Esophagus squamous epithelium (tissue), 5 donors: ENCODE data around the gene ERCC4. TPM values are rescaled to one million over a fixed set of nuclear protein-coding genes. Genes with fewer than 3 reads are reported as not detected.
A peak's percentile ranks its signal among the peaks of the same experiment; 100 is the strongest.

Experiments used
- DNase-seq: peaks from one replicate; lab custom pipeline; 2025; lab: John Stamatoyannopoulos, UW
- H3K27ac ChIP-seq, 4 donors: fragments of 200-600 bp; sonication (generic); one replicate each; pipeline ENCODE4 v1.5.1; 2016 to 2019; ENCODE audit warnings: mild to moderate bottlenecking in 1 of 4
- H3K27me3 ChIP-seq, 4 donors: fragments of 200-600 bp; sonication (generic); 1 replicate in 3 of 4; 2 replicates in 1 of 4; pipeline versions ENCODE4 v1.5.1 to v1.6.0; 2017 to 2021; ENCODE audit warnings: antibody characterized with exemption in 1 of 4
- H3K36me3 ChIP-seq, 3 donors: fragments of 200-600 bp; sonication (generic); one replicate each; pipeline ENCODE4 v1.5.1; 2016 to 2019
- H3K4me1 ChIP-seq, 3 donors: fragments of 200-600 bp; sonication (generic); one replicate each; pipeline ENCODE4 v1.5.1; 2017 to 2019
- H3K4me3 ChIP-seq, 4 donors: fragments of 200-600 bp; sonication (generic); 1 replicate in 3 of 4; 2 replicates in 1 of 4; pipeline ENCODE4 v1.5.1; 2016 to 2019; ENCODE audit warnings: mild to moderate bottlenecking in 2 of 4, moderate library complexity in 1 of 4
- H3K9me3 ChIP-seq, 3 donors: fragments of 200-600 bp; sonication (generic); one replicate each; pipeline ENCODE4 v1.5.1; 2016 to 2019
- POLR2A ChIP-seq, 4 donors: fragments of 450-650 bp; IDR thresholded peaks; one replicate each; pipeline ENCODE4 v1.6.1; 2017; ENCODE audit warnings: antibody characterized with exemption in 4 of 4, mild to moderate bottlenecking in 4 of 4, moderate library complexity in 3 of 4
- WGBS, 2 donors: methylation state at CpG; one replicate each; pipeline ENCODE4 v1.1.5; 2018; 5-methylcytosine and 5-hydroxymethylcytosine counted together
- intact Hi-C: fragments of 100-400 bp; cut with DNase I; formaldehyde crosslinking; loops from one replicate; pipeline ENCODE4 v1.15.0; 2022
- total RNA-seq, 4 donors: library from RNA; depleted of rRNA; stranded (reverse); fragments of >200 nt; gene quantifications; one replicate each; pipeline ENCODE4 v1.1.0, GENCODE V29; 2016
- TF ChIP-seq, protein P1 (sequence below), 6 experiments: fragments of 450-650 bp in 4 of 6; fragments of 200-600 bp in 2 of 6; sonication (generic) in 2 of 6; IDR thresholded peaks; one replicate each; pipeline ENCODE4 v1.5.1; 2016 to 2019; ENCODE audit warnings: antibody characterized with exemption in 6 of 6, mild to moderate bottlenecking in 4 of 6, moderate library complexity in 4 of 6
- donor health status: DM: yes; HTN: yes; CAD: no.

Gene ERCC4
- total RNA-seq, 4 donors from 2014 or later: 4.4 to 8.2 (median 4.8) TPM

DNA sequence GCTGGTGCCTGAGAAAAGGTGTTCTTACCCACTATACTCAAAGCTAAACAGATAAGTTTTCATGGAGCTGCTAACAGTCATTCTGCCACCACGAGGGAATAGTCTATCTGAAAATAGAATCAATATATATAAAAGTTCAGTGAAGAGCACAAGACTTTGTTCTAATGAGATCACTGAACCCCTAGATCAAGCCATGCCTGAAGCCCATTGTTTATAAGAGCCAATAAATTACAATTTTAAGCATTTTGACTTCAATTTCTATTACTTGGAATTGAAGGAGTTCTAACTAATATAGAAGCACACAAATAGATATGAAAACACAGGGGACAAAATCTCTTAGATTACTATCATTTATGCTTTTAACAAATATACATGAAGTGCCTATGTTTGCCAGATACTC is 24.4 kb upstream of the ERCC4 start:
- H3K36me3 ChIP-seq: no peaks in the 10 kb centered on the region
- H3K4me1 ChIP-seq: no peaks in the 10 kb centered on the region
- 71 to 77% methylated on average over 1 of the region's 1 CpG for WGBS, 2 donors
- no peak overlapping the region for H3K4me3 ChIP-seq
- no peak for DNase-seq
- TF ChIP-seq, protein P1, sequence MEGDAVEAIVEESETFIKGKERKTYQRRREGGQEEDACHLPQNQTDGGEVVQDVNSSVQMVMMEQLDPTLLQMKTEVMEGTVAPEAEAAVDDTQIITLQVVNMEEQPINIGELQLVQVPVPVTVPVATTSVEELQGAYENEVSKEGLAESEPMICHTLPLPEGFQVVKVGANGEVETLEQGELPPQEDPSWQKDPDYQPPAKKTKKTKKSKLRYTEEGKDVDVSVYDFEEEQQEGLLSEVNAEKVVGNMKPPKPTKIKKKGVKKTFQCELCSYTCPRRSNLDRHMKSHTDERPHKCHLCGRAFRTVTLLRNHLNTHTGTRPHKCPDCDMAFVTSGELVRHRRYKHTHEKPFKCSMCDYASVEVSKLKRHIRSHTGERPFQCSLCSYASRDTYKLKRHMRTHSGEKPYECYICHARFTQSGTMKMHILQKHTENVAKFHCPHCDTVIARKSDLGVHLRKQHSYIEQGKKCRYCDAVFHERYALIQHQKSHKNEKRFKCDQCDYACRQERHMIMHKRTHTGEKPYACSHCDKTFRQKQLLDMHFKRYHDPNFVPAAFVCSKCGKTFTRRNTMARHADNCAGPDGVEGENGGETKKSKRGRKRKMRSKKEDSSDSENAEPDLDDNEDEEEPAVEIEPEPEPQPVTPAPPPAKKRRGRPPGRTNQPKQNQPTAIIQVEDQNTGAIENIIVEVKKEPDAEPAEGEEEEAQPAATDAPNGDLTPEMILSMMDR (IDR thresholded peaks at IDR 0.05): no peak
- TF ChIP-seq POLR2A (IDR thresholded peaks at IDR 0.05): no peak
- no peak overlapping the region for H3K27ac ChIP-seq
- no peaks in the 10 kb centered on the region for H3K9me3 ChIP-seq
- intact Hi-C loops: no loop called here
- H3K27me3 ChIP-seq: peaks cover 0 to 5% (median 0%) of the 10 kb centered on the region in 4 donors

DNA sequence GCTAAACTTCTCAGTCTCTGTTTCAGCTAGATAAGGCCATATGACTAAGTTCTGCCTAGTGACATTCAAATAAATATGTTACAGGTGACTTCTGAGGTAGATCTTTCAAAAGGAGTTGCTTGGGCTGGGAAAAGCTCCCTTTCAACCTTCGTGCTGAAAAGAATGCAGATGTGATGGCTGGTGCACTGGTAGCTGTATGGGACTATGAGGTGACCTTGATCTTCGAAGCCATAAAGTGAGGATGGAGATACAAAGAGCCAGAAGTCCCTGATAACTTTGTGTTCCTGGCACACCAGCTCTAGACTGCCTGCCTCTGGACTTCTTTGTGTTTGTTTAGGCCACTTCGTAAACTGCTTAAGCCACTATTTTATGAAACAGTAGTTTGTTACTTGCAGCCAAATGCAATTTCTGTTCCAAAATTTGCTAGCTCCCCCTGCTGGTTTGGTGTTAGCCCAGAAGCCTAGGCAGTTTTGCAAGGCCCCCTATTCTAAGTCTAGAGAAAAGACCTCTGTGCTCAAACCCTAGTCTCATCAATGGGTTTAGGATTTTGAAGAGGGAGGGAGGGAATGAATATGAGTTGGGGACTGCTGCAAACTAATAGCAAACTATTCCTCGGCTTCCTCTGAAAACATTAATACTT is 23.3 kb upstream of the ERCC4 start:
- no peaks in the 10 kb centered on the region for H3K9me3 ChIP-seq
- no peak overlapping the region for H3K4me3 ChIP-seq
- no peaks in the 10 kb centered on the region for H3K36me3 ChIP-seq
- no peaks in the 10 kb centered on the region for H3K4me1 ChIP-seq
- no peak for TF ChIP-seq POLR2A (IDR thresholded peaks at IDR 0.05)
- TF ChIP-seq, protein P1 (IDR thresholded peaks at IDR 0.05): peak in 2 of 6 experiments; percentile 5 to 9
- intact Hi-C loops: no loop called here
- no peak for DNase-seq
- no peak overlapping the region for H3K27ac ChIP-seq
- 65 to 66% methylated on average over 4 of the region's 4 CpGs for WGBS, 2 donors
- H3K27me3 ChIP-seq: no peaks in the 10 kb centered on the region

DNA sequence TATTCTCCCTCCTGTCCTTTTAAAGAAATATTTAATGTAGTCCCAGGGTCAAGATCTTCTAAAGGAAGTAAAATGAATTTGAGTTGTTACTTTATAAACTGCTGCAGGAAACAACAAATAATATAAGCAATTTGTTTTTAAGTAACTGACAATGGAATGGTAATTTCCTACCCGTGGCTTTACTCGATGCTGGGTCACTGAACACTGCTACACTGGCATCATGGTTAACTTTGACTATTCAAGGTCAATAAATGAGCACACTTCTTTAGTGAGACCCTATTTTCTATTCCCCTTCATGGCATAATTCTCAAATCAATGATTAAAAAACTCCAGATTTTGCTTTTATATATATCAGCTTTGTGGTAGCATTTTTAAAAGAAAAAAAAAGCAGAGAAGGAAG is 22.1 kb upstream of the ERCC4 start:
- intact Hi-C loops: no loop called here
- no peaks in the 10 kb centered on the region for H3K36me3 ChIP-seq
- H3K9me3 ChIP-seq: no peaks in the 10 kb centered on the region
- peak overlapping the region in 1 of 4 donors; percentile 1 for H3K27ac ChIP-seq
- no peak overlapping the region for H3K4me3 ChIP-seq
- H3K27me3 ChIP-seq: no peaks in the 10 kb centered on the region
- 62 to 68% methylated on average over 2 of the region's 2 CpGs for WGBS, 2 donors
- H3K4me1 ChIP-seq: peaks cover 0 to 4% (median 0%) of the 10 kb centered on the region in 3 donors
- DNase-seq: no peak
- TF ChIP-seq, protein P1 (IDR thresholded peaks at IDR 0.05): no peak
- TF ChIP-seq POLR2A (IDR thresholded peaks at IDR 0.05): no peak

DNA sequence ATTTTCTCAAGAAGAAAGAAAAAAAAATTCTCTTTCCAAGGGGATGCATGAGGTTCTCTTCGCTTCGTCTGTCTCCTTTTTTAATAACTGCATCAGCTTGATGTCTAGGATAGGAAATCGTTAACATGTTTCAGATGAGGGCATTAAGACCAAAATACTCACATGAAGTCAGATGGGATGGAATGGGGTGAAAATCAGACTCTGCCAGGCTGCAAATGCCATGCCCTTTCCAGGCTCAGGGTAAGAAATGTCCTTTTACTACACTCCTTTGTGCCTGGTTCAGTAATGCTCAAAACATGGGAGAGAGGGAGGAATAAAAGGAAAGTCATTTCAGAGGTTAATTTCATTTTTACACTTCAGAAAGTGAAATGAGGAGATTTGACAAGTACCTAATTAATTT is 21.7 kb upstream of the ERCC4 start:
- 74 to 77% methylated on average over 3 of the region's 3 CpGs for WGBS, 2 donors
- TF ChIP-seq, protein P1 (IDR thresholded peaks at IDR 0.05): no peak
- no peak for TF ChIP-seq POLR2A (IDR thresholded peaks at IDR 0.05)
- DNase-seq: no peak
- intact Hi-C loops: no loop called here
- no peaks in the 10 kb centered on the region for H3K36me3 ChIP-seq
- no peaks in the 10 kb centered on the region for H3K9me3 ChIP-seq
- peak overlapping the region in 3 of 4 donors; percentile 3 to 49 (median 32) for H3K27ac ChIP-seq
- peaks cover 0 to 6% (median 0%) of the 10 kb centered on the region in 3 donors for H3K4me1 ChIP-seq
- H3K27me3 ChIP-seq: no peaks in the 10 kb centered on the region
- H3K4me3 ChIP-seq: no peak overlapping the region

DNA sequence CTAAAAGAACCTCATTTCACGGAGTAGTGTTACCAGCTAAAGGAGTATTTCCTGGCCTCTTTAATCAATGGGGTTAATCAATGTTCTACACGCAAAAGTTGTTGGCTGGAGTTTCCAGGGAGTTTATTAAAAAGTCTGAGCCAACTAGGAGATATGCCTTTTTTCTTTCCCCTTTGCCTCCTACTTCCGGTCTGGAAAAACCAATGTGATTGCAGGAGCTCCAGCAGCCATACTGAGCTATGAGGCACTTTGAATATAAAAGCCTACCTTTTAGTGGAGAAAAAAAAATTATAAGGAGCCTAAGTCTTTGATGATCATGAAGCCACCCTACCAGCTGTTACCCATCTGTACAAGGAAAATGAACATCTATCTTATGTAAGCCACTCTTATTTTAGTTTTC is 17.9 kb upstream of the ERCC4 start:
- no peak overlapping the region for H3K4me3 ChIP-seq
- H3K27me3 ChIP-seq: no peaks in the 10 kb centered on the region
- WGBS, 2 donors: 79 to 80% methylated on average over 3 of the region's 3 CpGs
- peak overlapping the region in 1 of 4 donors; percentile 20 for H3K27ac ChIP-seq
- H3K9me3 ChIP-seq: no peaks in the 10 kb centered on the region
- TF ChIP-seq POLR2A (IDR thresholded peaks at IDR 0.05): no peak
- TF ChIP-seq, protein P1 (IDR thresholded peaks at IDR 0.05): no peak
- intact Hi-C loops: no loop called here
- no peak for DNase-seq
- no peaks in the 10 kb centered on the region for H3K36me3 ChIP-seq
- peaks cover 0 to 6% (median 0%) of the 10 kb centered on the region in 3 donors for H3K4me1 ChIP-seq
